DMS53 treated with DMSO at 0.1 percent for 48 hours (cell line): Measurements from ENCODE around the gene TFG.
A peak's percentile ranks its signal among the peaks of the same experiment; 100 is the strongest.
"Not testable (repeated sequence)": the region's sequence is repeated elsewhere in the genome, so short reads cannot be mapped to it uniquely, and the experiment has no call there.

ENCODE experiments used
- DNase-seq: peaks from one replicate; lab custom pipeline; 2025; ENCODE audit not compliant: unreplicated experiment; lab: John Stamatoyannopoulos, UW

The TFG gene

DNA sequence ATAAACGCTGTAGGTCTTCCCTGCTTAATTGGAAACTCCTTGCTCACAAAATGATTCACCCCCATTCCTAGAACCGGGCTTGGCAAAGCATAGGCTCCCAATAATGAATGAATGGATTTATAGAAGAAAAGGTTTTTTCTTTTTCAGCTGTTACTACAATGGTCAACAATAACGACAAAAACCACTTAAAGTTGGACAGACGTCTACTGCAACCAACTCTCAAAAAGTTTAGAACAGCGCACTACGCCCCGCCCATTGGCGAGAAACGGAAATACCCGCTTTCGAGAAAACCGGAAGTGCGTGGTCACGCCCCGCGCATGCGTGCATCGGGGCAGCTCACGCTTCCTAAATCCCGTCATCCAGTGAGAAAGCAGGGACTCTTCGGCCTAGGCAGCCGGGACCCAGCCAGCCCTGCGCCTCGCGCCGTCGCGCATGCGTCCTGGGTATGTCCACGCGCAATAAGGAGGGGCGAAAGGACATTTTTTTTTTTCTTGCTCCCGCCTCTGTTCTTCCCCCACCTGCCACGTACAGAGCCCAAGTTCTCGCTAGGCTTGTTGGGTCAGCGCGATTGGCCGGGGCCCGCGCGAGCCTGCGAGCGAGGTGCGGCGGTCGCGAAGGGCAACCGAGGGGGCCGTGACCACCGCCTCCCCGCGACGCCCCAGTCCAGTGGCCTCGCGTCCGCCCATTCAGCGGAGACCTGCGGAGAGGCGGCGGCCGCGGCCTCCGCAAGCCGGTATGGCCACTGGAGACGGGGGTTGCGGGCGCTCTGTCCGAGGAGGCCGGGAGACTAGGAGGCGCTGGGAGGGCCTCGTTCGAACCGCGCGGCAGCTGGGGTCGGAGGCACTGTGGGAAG, at the start of gene TFG:
TSS of gene TFG (plus strand) at position 506 of the 853 bp plus-strand sequence. CDS start 4,192 bp downstream, outside the sequence.
- peak; percentile 90 for DNase-seq

DNA sequence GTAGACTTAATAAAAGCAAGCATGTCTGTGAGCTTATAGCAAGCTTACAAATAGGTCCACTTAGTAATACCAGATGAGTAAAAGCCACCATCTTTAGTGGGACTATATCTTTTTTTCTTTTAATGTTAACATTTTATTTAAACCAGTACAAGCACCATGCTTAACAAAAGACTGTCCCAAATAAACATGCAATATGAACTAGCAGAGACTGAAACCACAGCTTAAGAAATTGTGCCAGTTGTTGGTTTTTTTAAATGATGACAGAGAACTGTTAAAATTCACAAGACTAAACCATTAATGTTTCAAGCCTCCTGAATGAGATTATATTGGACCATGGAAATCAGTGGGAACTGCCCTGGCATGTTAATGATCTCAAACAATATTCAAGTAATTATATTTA, 48.0 kb upstream of the TFG start:
- DNase-seq: not testable (repeated sequence)

DNA sequence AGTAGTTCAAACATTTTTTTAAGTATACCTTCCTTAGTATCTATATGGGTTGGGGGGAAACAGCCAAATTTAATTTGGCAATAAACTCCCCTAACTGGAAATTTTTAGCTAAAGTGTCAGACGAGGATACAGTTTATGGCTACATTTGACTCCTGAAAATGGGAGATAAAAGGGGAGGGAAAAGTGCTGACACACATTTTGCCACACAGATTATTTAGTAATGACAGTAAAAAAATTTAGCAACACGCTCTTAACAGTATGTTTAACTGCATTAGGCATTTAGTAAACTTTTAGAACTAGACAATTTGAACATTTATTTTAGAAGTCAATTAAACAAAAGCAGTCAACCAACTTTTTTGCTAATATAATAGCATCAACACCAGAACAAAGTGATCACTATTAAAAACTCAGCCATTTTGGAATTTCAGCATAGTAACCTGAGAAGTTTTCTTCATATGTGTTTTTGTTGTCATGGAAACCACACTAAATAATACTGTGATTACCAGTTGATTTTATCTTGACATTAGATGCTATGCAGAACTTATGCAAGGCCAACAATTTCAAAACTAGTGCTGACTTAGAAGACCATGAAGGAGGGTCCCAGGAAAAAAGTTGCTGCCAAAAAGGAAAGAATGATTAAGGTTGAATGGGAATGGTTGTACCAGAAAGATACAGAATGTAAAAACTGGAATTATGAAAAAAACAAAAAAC, 47.0 kb upstream of the TFG start:
- no peak for DNase-seq

DNA sequence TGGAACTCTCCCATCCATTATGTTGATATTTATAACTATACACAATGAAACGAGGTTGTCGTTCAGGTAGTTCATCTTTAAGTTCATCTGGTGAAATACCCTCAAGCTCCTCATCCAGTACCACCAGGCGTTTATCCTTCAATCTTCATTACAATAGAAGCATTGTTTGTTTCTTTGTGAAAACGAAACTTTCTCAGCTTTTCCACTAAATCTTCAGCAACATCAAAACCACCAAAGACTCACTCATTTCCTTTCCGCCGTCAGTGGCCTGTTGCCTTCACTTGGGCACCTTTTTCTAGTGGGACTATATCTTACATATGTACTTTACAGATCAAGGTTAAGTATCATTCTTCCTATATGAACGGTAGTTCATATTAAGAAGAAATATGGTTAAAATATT, 44.1 kb upstream of the TFG start:
- no peak for DNase-seq

DNA sequence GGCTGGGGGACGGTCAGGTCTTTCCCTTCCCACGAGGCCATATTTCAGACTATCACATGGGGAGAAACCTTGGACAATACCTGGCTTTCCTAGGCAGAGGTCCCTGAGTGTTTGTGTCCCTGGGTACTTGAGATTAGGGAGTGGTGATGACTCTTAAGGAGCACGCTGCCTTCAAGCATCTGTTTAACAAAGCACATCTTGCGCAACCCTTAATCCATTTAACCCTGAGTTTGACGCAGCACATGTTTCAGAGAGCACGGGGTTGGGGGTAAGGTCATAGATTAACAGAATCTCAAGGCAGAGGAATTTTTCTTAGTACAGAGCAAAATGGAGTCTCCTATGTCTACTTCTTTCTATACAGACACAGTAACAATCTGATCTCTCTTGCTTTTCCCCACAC, 42.6 kb upstream of the TFG start:
- not testable (repeated sequence) for DNase-seq

DNA sequence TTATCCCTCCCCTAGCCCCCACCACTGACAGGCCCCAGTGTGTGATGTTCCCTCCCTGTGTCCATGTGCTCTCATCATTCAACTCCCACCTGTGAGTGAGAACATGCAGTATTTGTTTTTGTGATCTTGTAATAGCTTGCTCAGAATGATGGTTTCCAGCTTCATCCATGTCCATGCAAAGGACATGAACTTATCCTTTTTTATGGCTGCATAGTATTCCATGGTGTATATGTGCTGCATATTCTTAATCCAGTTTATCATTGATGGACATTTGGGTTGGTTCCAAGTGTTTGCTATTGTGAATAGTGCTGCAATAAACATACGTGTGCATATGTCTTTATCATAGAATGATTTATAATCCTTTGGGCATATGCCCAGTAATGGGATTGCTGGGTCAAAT, 42.0 kb upstream of the TFG start:
- DNase-seq: not testable (repeated sequence)

DNA sequence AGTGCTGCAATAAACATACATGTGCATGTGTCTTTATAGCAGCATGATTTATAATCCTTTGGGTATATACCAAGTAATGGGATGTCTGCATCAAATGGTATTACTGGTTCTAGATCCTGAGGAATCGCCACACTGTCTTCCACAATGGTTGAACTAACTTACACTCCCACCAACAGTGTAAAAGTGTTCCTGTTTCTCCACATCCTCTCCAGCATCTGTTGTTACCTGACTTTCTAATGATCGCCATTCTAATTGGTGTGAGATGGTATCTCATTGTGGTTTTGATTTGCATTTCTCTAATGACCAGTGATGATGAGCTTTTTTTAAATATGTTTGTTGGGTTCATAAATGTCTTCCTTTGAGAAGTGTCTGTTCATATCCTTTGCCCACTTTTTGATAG, 38.3 kb upstream of the TFG start:
- DNase-seq: not testable (repeated sequence)

DNA sequence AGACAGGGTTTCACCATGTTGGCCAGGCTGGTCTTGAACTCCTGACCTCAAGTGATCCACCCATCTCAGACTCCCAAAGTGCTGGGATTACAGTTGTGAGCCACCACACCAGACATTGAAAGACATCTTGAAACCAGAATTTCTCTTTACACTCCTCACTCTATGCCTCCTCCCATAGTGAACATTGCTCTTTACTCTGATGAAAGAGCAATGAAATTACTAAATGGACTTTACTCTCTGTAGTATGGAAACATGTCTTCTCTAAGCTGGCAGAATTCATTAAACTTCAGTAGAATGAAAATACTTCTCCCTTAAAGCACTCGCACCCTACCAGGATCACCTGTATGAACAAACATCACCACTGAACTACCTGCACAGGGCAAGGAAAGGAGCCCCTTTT, 27.8 kb upstream of the TFG start:
- no peak for DNase-seq

DNA sequence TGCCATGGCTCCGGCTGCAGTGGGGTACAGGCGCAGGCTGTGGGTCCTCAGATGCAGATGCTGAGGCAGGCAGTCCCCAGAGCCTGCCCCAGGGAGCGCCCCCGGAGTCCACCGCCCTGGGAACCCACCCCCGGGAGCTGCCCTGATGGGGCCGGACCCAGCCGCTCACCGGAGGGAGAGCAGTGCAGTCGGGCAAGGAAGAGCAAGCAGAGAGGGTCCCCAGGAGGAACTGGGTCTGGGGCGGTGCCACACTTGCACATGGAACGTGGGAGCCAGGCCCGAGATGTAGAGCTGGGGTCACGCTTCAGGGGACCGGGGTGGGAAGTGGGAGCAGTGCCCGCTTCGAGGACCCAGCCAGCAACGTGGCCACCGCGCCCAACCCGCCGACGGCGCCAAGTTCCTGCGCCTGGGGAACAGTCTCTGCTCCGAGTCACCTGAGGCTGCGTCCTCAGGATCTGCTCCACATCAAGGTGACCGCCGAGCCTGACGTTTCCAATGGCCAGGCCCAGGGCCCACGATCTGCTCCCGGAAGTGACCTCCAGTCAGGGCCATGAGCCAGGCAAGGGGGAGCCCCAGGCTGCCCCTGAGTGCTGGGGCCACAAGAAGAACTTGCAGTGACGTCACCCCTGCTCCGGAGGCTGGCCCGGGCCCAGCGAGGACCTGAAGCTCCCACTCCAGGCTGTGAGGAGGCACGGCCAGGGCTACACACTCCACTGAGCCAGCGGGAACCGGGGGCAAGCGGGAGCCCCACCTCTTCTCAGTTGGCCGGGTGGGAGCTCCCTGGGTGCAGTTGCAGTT, 27.0 kb upstream of the TFG start:
- DNase-seq: no peak

DNA sequence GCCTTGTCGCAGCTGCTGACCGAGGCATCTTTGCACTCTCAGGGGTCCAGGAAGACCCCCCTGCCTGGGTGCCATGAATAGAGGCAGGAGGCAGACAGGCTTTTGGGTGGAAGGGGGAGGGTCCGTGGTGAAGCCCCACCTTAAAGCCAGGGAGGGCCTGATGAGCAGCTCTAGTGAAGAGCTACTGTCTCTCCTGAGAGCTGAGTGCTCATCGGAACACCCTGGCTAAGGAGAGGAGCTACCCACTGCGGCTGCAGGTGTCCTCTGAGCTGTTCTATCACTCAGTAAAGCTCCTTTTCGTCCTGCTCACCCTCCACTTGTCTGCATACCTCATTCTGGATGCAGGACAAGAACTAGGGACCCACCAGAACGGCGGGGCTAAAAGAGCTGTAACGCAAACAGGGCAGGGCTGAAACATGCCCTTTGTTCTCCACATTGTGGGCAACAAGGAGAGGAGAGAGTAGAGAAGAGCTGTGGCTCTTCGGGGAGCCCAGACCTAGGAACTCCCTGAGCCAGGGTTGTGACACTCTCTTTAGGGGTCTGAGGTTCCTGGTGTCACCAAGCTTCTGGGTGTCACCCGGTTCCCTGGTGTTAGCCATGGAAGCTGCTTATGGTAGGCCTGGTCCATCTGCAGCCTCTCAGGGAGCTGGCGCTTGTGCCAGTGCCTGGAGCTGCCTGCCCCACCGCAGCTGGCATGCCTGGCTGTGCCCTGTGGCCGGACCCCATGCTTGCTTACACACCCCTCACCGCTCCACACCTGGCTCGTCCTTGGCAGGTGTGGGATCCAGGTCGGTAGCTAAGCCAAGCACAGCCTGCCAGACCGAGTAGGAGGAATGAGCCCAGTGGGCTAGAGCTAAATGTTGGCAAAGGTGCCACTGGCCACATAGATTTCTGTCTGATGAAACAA, 26.2 kb upstream of the TFG start:
- no peak for DNase-seq

DNA sequence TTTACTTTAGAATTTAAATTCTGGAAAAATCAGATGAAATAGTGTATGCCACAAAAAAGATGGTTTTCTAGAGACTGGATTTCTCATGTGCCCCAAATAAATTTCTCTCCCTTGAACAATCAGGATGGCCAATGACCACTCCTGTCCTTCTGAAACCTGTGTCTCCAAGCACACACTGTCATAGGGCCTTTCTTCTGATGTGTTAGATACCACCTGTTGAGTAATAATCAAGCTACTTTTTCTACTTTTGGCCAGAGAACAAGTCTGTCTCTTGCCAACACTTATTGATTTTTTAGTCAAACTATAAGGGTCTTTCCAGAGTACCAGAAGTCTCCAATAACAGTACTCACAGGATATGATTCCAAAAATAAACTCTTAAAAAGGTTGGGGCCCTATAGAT, 16.1 kb upstream of the TFG start:
- DNase-seq: no peak

DNA sequence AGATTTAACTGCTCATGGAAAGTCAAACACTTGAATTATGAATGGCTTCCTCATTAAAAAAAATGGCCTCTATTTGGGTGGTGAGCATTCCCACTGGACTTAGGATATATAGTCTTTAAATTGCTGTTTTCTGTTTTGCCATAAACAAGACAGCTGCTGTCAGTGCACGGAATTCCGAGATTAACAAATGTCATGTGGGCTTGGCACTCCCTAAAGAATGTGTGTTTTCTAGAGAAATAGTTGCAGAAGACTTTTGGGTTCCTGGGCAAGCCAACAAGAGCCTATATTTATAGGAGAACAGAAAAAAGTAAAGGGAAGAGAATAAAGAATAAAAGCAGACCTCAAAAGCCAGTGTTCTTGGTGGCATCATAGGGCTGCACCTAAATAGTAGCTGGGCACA, 13.6 kb upstream of the TFG start:
- no peak for DNase-seq

DNA sequence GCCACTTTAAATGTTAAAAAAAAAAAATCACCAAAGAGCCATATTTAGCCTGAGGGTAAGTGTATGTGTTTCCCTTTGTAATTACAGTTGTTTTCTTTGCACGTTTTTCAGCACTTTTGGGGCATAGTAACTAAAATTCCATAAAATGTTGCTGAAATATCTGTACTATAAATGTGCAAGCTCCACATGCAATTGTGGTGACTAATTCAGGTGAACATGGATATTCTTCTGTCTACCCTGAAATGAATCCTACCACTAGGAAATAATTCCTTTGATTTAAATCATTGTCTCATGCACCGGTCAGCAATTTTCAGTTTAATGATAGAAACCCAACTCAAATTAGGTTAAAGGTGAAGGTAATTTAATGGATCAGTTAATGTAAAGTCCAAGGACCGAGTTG, 13.1 kb upstream of the TFG start:
- no peak for DNase-seq

DNA sequence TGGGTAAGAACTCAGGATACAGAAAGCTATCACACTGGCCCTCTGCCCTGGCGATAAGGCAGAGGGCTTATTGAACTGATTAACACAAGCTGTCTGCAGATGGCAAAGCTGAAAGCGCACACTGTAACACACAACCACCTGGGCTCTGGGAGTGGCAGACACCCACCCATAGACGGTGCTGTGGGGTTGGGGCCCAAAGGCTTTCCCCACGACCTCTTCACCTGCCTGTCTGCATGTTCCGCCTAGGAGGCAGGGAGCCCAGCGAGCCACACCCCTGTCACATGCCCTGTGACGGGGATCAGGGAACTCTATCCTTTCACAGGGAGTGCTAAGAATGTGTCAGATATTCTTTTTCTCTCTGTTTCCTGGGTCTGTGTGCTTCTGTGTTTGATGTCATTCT, 12.1 kb upstream of the TFG start:
- no peak for DNase-seq

DNA sequence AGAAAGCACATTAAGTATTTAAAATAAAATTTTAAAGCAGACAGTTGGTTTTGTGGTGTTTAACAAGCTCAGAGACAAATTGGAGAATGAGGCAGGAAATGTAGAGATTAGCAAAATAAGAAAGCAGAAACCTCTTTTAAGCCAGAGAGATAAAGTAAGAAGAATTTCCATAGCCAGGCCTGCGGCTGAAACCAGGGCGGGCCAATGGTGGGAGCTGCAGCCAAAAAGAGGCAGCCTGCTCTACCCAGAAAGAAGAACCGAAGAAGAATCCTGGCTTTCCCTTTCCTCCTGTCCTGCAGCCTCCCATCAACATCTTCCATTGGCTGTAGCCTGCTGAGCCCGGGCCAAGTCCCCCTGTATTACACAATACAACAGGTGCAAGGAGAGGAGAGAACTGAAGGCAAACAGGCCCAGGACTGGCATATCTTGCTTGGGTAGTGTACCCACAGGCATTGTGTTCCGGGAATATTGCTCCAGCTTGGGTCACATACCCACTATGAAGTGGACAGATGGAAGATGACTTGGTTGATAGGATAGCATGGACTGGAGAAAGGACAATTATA, 11.5 kb upstream of the TFG start:
- DNase-seq: no peak

DNA sequence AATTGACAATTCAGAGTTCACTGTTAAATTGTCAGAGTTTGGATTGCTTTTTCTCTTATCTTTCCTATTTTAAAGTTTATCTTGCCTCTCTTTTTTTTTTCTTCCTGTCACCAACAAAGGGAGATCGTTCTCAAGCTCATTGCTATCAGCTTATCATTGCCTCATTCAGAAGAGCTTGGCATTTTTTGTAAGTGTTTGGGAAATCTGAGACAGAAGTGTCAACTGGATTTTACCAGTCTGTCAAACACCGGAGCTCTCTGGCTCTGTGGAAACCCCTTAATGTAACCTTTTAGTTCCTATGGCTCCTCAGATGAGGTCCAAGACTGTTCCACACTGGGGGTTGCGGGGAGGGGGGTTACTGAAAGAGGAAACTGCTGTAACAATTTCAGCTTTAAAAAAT, 10.6 kb upstream of the TFG start:
- no peak for DNase-seq

DNA sequence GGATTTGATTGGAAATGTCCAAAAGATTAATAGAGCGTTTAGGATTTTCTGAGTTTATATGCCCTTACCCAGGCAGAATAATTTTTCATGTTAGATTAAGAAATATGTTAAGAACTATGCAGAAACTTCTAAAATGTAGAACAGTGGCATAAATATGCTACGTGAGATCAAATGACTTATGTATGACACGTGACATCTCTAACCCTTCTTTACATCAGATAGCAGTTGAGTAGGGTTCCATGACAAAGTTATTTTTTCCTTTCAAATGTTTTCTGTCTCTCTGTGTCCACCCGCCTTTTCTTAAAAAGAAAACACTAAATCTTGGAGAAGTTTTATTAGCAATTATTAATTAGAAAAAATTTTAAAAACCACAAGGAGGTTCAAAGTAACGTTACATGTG, 8.6 kb upstream of the TFG start:
- DNase-seq: no peak

DNA sequence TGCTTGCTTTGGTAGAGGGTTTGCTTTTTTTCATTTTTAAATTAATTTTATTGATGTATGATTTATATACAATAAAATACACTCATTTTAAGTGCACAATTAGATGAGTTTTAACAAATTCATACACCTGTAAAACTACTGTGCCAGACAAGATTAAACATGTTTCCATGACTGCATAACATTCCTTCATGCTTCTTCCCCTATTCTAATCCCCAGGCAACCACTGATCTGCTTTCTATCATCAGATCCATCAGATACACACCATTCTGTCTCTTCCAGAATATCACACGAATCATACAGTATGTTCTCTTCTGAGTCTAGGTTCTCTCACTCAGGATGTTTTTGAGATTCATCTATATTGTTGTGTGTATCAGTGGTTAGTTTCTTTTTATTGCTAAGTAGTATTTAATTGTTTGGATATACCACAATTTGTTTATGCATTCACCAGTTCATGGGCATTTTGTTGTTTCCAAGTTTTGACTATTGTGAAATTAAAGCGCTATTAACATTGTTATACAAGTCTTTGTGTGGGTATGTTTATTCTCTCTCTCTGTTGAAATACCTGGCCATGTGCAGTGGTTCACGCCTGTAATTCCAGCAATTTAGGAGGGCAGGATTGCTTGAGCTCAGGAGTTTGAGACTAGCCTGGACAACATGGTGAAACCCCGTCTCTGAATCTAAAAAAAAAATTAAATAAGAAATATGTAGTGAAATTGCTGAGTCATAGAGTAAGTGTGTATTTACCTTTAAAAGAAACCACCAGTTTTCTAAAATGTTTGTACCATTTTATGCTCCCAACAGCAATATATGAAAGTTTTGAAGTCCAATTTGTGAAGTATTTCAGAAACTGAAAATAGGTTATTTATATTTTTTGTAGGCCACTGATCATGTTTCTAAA, 7.0 kb upstream of the TFG start:
- no peak for DNase-seq

DNA sequence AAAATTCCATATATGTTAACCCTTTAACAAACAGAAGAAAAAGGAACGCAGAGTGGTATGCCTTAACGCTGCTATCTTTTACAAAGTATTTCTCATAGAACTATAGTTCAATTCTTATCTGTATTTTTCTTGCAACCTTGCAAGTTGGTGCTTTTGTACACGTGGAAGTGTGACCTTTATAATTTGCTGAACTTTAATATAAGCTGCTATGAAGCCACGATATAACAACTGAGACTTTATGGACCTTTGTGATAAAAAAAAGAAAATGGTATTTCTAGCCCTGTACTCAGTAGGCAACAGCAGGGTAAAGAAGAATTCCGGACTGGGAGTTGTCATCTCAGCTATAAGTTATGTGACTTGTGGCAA, 6.3 kb upstream of the TFG start:
- DNase-seq: no peak
